Activated CD4-positive, alpha-beta T cell treated with anti-CD3 and anti-CD28 coated beads, Interleukin-10, Interleukin-2, amounts not matched to agents 100 ng/mL and 50 ng/mL, durations not matched to agents 16 hours and 8 hours (primary cell): ENCODE measurements around the gene RBM47.
"Not testable (repeated sequence)": the region's sequence is repeated elsewhere in the genome, so short reads cannot be mapped to it uniquely, and the experiment has no call there.

Experiments used
- DNase-seq: peaks from one replicate; pipeline ENCODE4 v3.0.0-alpha.2; 2020

The RBM47 gene

GRCh38 chr4:40561543-40562177 lies 68.0 kb downstream of the RBM47 start:
- not testable (repeated sequence) for DNase-seq

DNA sequence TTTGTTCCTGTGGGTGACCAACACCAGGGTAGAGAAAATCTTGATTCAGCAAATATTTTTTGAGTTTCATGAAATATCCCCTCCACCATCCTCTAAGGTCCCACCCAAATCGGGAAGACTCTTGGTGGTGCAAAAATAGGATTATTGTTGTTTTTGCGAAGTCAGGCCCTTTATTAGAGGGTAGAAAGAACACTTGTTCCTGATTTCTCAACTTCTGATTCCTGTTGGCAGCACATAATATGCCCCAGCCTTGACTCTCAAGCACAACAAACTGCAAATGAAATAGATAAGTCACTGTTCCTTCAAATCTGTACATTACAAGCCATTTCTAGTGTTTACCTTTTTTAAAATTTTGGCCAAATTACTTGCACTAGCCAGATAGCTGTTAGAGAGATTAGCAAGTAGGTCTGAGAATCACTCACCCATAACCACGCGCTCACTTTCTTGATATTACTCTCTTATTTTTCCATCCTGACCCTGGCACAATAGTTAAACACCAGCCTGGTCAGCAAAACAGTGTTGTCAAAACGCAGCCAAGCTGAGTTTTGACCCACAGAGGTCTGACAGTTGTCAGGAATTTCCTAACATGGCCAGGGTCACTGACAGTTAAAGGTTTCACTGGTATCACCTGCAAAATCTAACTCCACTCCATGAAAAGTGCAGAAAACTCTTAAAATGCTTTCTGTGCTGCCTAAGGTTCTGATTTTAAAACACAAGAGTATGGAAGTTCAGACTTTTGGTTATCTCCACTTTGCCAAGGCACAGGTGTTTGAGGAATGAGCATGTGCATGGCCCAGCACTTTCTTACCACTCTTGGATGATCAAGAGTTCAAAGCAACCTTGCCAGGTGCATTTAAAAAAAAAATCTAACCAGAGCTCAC lies 69.8 kb downstream of the RBM47 start:
- peak; percentile 58 for DNase-seq

DNA sequence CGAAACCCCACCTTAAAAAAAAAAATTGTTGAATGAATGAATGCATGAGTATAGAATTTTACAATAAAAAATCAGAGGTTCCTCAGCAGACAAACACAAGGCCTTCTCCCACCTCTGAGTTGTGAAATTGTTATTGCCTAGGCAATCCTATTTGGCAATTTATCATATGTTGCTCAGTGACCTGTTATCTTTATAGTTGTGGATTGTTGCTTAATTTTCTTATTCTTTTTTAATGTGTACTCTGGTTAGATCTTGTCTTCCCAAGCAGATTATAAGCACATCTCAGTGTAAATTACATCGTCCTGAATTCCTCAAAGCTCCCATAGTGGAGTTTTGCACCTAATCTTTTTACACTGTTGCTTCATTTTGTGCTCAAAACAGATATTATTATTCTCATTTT lies 71.9 kb downstream of the RBM47 start:
- DNase-seq = no peak

- no peak for DNase-seq
Observed at GRCh38 chr4:40555176-40555900, 74.3 kb downstream of the RBM47 start.

DNA sequence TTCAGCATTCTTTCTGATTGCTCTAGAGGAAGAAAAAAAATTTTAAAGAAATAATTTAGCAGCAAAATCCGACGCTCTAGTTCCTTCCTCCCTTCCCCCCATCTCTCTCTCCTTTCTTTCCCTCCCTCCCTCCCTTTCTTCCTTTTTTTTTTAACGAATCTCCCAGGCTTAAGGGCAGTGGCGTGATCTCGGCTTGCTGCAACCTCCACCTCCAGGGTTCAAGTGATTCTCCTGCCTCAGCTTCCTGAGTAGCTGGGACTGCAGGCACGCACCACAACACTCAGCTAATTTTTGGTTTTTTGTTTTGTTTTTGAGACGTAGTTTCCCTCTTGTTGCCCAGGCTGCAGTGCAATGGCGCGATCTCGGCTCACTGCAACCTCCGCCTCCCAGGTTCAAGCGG lies 75.0 kb downstream of the RBM47 start:
- not testable (repeated sequence) for DNase-seq

- peak; percentile 32 for DNase-seq
Observed at GRCh38 chr4:40553995-40554394, 75.7 kb downstream of the RBM47 start.

- no peak for DNase-seq
Observed at GRCh38 chr4:40552536-40552935, 77.1 kb downstream of the RBM47 start.

- peak; percentile 60 for DNase-seq
Observed at GRCh38 chr4:40551568-40552136, 78.0 kb downstream of the RBM47 start.

DNA sequence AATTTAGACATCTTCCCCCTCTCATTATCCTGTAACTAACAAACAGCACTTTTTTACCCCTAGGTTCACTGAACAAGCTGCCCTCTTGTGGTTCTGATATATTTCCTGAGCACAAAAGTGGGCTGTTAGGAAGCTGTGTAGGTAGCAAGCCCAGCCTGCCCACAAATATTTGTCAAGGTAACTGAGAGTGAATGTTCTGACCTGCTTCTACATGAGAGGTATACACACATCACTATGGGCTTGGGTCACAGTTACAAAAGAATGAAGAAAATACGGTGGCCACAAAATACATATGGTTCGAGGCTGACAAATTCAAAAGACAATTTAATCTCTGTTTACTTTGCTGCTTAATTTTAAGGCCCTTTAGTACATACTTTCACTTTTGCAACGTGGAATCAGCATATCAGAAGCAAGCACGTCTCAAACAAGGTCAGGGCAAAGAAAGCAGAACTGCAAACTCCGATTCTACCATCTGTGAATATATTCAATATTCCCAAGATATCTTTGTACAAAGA lies 78.7 kb downstream of the RBM47 start:
- peak; percentile 43 for DNase-seq

GRCh38 chr4:40550196-40550595 lies 79.5 kb downstream of the RBM47 start:
- DNase-seq = no peak

DNA sequence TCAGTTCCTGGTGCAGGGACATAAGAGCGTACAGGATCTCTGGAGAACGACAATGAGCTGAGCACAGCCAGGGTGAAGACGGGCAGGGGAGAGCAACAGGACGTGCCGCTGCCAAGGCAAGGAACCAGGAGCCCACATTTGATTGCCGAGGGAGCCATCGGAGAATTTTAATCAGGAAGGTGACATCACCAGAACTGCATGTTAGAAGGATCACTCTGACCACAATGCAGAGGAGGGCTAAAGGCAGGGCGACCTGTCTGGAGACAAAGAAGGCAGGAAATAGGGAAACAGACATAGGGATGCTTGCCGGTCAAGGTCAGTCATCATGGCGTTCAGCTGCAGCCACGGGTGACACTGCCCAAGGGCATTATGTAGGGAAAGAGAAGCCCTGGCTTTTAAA lies 81.4 kb downstream of the RBM47 start:
- no peak for DNase-seq

DNA sequence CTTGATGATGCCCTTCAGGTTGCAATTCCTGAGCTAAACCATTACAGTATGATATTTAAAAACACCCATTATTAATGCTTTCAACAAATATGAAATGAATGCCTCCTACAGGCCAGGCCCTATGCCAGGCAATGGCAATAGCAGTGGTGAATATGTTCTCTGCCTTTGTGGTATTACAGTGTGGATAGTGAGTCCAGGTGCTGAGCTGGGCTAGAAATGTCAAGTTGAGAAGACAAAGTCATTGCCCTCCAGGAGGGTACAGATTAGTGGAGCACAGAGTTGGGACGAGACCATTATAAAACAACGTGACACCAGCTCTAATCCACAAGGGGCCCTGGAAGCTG lies 81.9 kb downstream of the RBM47 start:
- no peak for DNase-seq

DNA sequence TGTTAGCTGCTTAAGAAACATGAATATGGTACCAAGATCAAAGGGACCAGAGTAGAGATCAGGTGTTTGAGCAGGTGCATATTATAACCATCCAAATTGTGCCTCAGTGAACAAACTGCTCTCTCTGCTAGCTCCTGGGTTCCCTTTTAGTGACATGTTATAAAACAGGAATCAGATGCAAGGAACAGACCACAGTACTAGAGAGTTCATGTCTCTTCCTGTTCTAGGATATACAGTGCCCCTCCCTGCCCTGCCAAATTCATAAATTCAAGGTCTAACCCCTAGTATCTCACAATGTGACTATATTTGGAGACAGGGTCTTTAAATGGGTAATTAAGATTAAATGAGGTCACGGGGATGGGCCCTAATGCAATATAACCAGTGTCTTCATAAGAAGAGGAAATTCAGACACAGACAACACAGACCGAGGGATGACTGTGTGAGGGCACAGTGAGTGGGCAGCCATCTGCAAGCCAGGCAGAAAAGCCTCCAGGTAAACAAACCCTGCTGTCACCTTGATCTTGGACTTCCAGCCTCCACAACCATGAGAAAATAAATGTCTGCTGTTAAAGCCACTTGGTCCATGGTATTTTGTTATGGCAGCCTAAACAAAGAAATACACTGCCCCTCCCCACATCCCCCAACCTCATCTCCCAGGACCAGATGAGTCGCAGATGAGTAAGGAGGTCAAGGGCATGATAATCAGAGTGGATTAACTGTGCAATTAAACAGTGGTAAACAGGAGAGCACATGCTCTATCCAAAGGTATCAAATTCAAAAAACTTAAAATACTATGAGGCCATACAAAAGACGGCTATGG lies 82.5 kb downstream of the RBM47 start:
- DNase-seq = no peak

DNA sequence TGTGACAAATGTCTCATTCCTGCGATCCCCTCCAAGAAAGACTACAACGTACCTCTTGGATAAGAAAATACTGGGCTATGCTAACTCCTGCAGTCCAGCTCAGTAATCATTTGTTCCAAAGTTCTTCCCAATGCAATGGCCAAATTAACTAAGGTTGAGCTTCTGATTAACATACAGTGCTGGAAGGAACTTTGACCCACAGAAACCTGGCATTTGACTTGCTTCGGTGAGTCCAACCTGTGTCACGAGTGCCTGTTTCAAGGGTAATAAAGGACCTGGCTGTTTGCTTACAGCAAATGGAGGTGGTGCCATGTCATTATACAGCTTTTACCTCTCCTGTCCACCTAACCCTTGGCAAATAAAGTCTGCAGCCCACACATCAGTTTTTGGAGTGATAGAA lies 83.2 kb downstream of the RBM47 start:
- no peak for DNase-seq

DNA sequence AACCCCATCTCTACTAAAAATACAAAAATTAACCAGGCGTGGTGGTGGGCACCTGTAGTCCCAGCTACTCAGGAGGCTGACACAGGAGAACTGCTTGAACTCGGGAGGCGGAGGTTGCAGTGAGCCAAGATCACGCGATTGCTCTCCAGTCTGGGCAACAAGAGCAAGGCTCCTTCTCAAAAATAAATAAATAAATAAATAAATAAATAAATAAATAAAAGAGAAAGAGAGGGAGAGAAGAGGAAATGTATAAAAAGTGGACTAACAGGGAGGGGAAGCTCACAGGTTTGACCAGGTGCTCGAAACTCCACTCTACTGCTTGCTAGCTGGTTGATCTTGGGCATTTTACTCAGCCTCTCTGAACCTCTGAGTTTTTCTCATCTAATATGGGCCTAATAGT lies 84.2 kb downstream of the RBM47 start:
- not testable (repeated sequence) for DNase-seq

GRCh38 chr4:40544221-40544620 lies 85.4 kb downstream of the RBM47 start:
- no peak for DNase-seq

DNA sequence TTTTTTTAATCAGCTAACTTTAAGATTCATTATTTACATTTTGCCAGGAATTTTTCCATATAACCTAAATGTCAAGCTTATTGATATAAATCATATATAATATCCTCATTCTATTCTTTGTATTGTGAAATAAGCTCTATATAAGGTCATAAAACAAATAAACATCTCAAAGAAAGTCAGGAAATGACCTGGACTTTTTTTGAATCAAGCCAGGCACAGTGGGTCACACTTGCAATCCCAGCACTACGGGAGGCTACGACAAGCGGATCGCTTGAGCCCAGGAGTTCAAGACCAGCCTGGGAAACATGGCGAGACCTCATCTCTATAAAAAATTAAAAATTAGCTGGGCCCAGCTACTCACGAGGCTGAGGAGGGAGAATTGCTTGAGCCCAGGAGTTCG lies 88.9 kb downstream of the RBM47 start:
- DNase-seq = no peak

DNA sequence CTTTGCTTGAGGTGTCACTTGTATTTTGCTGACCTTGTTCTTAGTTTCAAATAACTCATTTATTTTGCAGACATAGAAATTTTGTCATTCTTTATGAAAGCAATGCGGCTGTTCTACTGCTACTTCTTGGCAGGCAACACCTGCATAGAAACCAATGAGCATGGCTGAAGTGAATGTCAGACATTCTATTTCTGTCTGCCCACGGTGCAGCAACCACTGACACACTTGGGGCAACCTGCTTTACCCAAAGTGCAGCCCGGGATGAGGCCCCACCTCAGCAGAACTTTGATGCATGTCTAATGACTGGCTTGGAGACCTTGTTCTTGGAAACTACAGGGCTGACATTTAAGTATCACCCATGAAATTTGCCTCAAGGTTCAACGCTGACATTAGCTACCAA lies 93.6 kb downstream of the RBM47 start:
- DNase-seq = no peak

DNA sequence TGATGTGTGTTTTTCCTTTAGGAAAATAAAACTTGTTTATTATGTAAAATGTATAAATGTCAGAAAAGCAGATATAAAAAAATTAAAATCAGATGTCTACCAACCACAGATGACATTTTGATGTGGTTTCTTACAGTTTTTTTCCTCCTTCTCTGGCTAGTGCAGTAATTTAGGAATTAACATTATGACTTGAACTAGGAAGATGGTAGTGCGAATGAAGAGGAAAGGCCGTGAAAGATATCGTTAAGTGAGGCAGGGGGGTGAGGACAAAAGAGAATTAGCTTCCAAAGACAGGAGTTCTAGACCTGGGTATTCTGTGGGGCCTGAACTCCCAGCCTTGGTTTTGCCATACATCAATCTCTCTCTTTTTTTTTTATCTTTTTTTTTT lies 98.0 kb downstream of the RBM47 start:
- DNase-seq = no peak

GRCh38 chr4:40530961-40531635 lies 98.6 kb downstream of the RBM47 start:
- no peak for DNase-seq

DNA sequence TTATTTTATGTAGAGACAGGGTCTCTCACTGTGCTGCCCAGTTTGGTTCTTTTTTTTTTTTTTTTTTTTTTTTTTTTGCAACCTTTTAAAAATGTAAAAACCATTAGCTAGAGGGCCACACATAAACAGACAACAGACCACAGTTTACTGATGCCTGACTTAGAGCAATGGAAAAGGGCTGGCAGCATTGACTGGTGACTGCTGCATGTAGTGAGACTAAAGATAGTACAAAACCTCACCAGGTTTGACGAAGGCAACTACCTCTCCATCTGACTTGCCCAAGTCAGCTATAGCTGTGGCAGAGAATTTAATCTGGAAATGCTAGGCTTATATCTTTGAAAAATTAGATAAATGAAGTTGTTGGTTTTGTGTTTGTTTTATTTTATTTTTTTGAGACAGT lies 102.9 kb downstream of the RBM47 start:
- DNase-seq = no peak
